Activated CD8-positive, alpha-beta T cell treated with anti-CD3 and anti-CD28 coated beads for 36 hours (primary cell): ENCODE data around the gene TBC1D4. TPM values are rescaled to one million over a fixed set of nuclear protein-coding genes. Genes with fewer than 3 reads are reported as not detected.

ENCODE experiments used
- ATAC-seq: fragments of 200-7000 bp; cut with Tn5 transposase; one replicate; pipeline ENCODE4 v1.10.0; 2021; ENCODE audit warnings: mild to moderate bottlenecking, moderate library complexity
- CTCF ChIA-PET: fragments of 350-600 bp; sonication (Branson Sonifier 250); formaldehyde crosslinking; loops from one replicate; lab custom pipeline; 2021; ENCODE audit warnings: antibody characterized with exemption; lab: Charles Lee
- POLR2A ChIA-PET: fragments of 350-600 bp; sonication (Branson Sonifier 250); formaldehyde crosslinking; loops from one replicate; lab custom pipeline; 2021; ENCODE audit warnings: antibody characterized with exemption; lab: Charles Lee
- DNase-seq: peaks from one replicate; pipeline ENCODE4 v3.0.0-alpha.2; 2020
- H3K27ac Mint-ChIP-seq: one replicate; pipeline ENCODE4 v1.8.0; 2021; ENCODE audit warnings: mild to moderate bottlenecking, mixed read lengths
- H3K27me3 Mint-ChIP-seq: one replicate; pipeline ENCODE4 v1.8.0; 2021; ENCODE audit warnings: mixed read lengths
- H3K36me3 Mint-ChIP-seq: one replicate; pipeline ENCODE4 v1.8.0; 2021; ENCODE audit warnings: low read depth, mixed read lengths
- H3K4me1 Mint-ChIP-seq: one replicate; pipeline ENCODE4 v1.8.0; 2021; ENCODE audit warnings: low read depth, mixed read lengths
- H3K4me3 Mint-ChIP-seq: one replicate; pipeline ENCODE4 v1.8.0; 2021; ENCODE audit warnings: mild to moderate bottlenecking, moderate library complexity, mixed read lengths
- H3K9me3 Mint-ChIP-seq: one replicate; pipeline ENCODE4 v1.8.0; 2021; ENCODE audit warnings: mixed read lengths
- CTCF ChIP-seq: fragments of 200-600 bp; IDR thresholded peaks from one replicate; pipeline ENCODE4 v1.8.0; 2022; ENCODE audit warnings: antibody characterized with exemption, mild to moderate bottlenecking
- intact Hi-C: fragments of 100-400 bp; cut with micrococcal nuclease; formaldehyde crosslinking; loops from one replicate; pipeline ENCODE4 v1.10.0; 2022
- total RNA-seq, 2 experiments: library from RNA; stranded (reverse); gene quantifications; one replicate each; pipeline ENCODE4 v1.2.3, GENCODE V29; 2021

Gene TBC1D4
- total RNA-seq, 2 experiments from 2014 or later = 50.4 to 53.3 TPM

DNA sequence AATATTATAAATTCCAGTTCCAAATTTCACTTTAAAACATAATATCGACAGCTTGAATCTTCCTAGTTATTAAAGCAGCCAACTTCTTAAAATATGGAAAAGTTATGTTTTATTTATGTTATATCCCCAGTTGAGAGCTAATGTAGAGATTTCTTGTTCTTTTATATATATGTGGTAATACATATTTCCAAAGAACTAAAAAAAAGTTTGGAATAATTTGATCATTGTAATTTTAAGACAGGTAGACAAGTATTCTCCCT, 781 bp upstream of the TBC1D4 start:
- peaks cover 3% of the 10 kb centered on the region for H3K36me3 Mint-ChIP-seq
- CTCF ChIA-PET = interaction anchor here (0.9 to 2.5 kb wide), 11 partner anchors 8 to 263 kb away, joined by 3 to 14 read pairs (median 6); no protein-coding TSS in a partner anchor
- no peaks in the 10 kb centered on the region for H3K9me3 Mint-ChIP-seq
- H3K27me3 Mint-ChIP-seq = peaks cover 52% of the 10 kb centered on the region
- ATAC-seq (no peak), DNase-seq (no peak)
- peak overlapping the region; percentile 91 for H3K4me3 Mint-ChIP-seq
- H3K27ac Mint-ChIP-seq = no peak overlapping the region
- peaks cover 19% of the 10 kb centered on the region for H3K4me1 Mint-ChIP-seq
- intact Hi-C loops = loop anchor here (5.0 kb wide), 2 partner anchors 65 to 115 kb away; partner anchors contain the start of gene UCHL3
- TF ChIP-seq CTCF = no peak
- POLR2A ChIA-PET = interaction anchor here (1.0 kb wide), 1 partner anchor 110 kb away, joined by 3 read pairs; no protein-coding TSS in a partner anchor

DNA sequence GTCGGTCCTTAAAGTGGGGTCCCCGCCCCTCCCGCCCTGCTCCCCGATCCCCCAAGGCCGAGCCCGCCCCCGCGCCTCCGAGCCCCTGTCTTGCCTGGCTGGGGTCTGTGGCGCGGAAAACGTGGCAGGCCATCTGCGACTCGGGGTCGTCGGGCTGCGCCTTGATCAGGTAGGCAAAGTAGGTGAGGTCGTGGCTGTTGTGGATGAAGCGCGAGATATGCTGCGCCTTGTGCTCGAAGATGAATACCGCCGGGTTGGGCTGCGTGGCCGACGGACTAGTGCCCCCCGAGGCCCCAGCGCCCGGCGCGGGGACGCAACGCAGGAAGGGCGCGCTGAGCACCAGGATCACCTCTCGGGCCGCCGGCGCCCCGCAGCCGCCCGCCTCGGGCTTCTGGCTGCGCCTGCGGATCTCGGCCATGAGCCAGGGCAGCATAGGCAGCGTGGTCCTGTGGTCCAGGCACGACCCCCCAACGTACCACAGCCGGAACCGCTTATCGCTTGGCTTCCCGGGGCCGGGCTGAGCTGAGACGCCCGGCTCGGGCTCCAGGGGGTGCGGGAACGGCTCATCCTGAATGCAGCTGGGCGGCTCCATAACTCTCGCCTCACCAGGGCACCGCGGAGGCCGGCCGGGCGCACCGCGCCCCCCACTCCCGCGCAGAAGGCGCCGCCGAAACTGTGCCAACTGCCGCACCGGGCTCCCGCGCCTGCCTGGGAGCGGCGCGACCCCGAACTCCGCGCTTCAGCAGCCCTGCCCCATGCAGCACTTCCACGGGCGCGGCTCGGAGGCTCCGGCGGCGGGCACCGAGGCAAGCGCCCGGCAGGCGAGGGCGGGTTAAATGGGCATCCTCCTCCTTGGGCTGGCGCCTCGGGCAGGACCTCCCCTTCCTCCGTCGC, 546 bp downstream of the TBC1D4 start:
- Mint-ChIP-seq H3K9me3 (no peaks in the 10 kb centered on the region), H3K4me1 (peaks cover 19% of the 10 kb centered on the region), H3K27me3 (peaks cover 52% of the 10 kb centered on the region), H3K36me3 (peaks cover 3% of the 10 kb centered on the region), H3K27ac (no peak overlapping the region), H3K4me3 (peak overlapping the region; percentile 91)
- POLR2A ChIA-PET = interaction anchor here (1.0 kb wide), 1 partner anchor 109 kb away, joined by 3 read pairs; no protein-coding TSS in a partner anchor
- TF ChIP-seq CTCF = no peak
- DNase-seq (peak; percentile 38), ATAC-seq (peak; percentile 22)
- intact Hi-C loops = loop anchor here (5.0 kb wide), 2 partner anchors 66 to 114 kb away; partner anchors contain the start of gene UCHL3
- CTCF ChIA-PET = interaction anchor here (0.6 to 2.2 kb wide), 23 partner anchors 10 to 262 kb away, joined by 3 to 14 read pairs (median 3); partner anchors contain the start of gene UCHL3

GRCh38 chr13:75480671-75481175, 1.2 kb downstream of the TBC1D4 start:
- H3K27me3 Mint-ChIP-seq = peaks cover 50% of the 10 kb centered on the region
- intact Hi-C loops = loop anchor here (5.0 kb wide), 2 partner anchors 67 to 113 kb away; partner anchors contain the start of gene UCHL3
- peak; percentile 63 for DNase-seq
- H3K4me1 Mint-ChIP-seq = peaks cover 15% of the 10 kb centered on the region
- peak overlapping the region; percentile 83 for H3K4me3 Mint-ChIP-seq
- ChIA-PET POLR2A (no interaction called here), CTCF (interaction anchor here (1.2 kb wide), 1 partner anchor 109 kb away, joined by 3 read pairs; no protein-coding TSS in a partner anchor)
- H3K36me3 Mint-ChIP-seq = peaks cover 3% of the 10 kb centered on the region
- no peaks in the 10 kb centered on the region for H3K9me3 Mint-ChIP-seq
- H3K27ac Mint-ChIP-seq = peak overlapping the region; percentile 66
- ATAC-seq = peak; percentile 25
- TF ChIP-seq CTCF = no peak

- no peak for TF ChIP-seq CTCF
- Mint-ChIP-seq H3K4me3 (no peak overlapping the region), H3K27me3 (peaks cover 42% of the 10 kb centered on the region), H3K27ac (no peak overlapping the region), H3K9me3 (no peaks in the 10 kb centered on the region), H3K36me3 (peaks cover 3% of the 10 kb centered on the region), H3K4me1 (peaks cover 7% of the 10 kb centered on the region)
- DNase-seq = no peak
- POLR2A ChIA-PET = interaction anchor here (1.0 kb wide), 1 partner anchor 10 kb away, joined by 3 read pairs; no protein-coding TSS in a partner anchor
- ATAC-seq = no peak
- CTCF ChIA-PET = interaction anchor here (1.0 kb wide), 1 partner anchor 153 kb away, joined by 4 read pairs; no protein-coding TSS in a partner anchor
- intact Hi-C loops = no loop called here
Observed at GRCh38 chr13:75479102-75479740, 2.7 kb downstream of the TBC1D4 start.
